CD4-positive, alpha-beta T cell treated with Interleukin-1 beta for 1 hour (primary cell): ENCODE data around the gene RIPK3.

ENCODE experiments used
- DNase-seq, 2 donors: peaks; one replicate each; pipeline ENCODE4 v3.0.0-alpha.2; 2020 to 2022

Gene RIPK3

DNA sequence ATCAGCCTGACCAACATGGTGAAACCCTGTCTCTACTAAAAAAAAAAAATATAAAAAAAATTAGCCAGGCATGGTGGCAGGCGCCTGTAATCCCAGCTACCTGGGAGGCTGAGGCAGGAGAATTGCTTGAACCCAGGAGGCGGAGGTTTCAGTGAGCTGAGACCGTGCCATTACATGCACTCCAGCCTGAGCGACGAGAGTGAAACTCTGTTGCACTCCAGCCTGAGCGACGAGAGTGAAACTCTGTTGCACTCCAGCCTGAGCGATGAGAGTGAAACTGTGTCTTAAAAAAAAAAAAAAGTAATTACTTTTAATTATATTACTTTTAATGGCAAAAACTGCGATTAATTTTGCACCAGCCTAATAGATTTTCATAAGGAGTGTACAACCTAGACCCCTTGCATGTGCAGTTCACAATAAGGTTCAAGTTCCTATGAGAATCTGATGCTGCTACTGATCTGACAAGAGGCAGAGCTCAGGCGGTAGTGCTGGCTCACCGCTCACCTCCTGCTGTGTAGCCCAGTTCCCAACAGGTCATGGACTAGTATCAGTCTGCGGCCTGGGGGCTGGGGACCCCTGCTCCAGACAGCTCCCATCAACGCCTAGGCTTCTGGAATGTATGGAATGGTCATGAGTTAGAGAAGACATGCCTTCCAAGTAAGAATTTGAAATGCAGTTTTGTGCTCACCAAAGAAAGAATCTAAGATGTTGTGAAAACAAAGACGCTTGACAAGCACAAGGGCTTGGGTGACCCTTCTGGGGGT, 18.4 kb downstream of the RIPK3 start:
- no peak for DNase-seq

DNA sequence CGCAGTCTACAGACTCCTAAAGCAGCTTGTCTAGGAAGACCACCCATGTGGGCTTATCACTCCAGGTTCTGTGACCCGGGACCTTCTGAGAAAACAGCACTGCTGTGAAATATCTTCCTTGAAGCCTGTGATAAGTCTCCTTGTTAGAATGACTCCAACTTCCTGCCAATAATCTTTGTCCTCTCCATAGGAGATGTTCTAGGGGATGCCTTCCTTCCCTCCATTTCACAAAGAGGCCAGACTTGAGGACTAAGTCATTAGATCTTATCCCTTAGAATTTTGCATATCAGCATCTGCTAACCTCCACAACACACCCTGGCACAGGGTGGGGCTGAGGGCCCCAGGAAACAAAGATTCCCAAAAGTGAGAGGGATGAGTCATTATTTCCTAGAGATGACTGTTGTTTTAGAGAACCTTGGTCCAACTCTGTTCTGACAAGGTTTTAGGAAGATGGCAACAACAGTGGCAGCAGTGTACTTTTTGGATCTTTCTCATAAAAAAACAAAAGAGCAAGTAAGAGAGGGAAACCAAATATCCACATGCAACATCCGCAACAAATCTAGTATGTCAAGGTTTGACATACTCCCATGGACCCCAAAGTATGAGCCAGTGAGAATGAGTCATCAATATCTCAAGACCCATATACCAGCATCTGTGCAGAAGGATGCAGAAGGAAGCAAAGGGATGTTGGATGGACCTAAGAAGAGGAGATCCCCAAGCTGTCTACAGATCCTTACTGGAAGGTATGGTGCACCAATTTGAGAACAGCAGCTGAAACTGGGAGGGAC, 22.5 kb downstream of the RIPK3 start:
- no peak for DNase-seq

DNA sequence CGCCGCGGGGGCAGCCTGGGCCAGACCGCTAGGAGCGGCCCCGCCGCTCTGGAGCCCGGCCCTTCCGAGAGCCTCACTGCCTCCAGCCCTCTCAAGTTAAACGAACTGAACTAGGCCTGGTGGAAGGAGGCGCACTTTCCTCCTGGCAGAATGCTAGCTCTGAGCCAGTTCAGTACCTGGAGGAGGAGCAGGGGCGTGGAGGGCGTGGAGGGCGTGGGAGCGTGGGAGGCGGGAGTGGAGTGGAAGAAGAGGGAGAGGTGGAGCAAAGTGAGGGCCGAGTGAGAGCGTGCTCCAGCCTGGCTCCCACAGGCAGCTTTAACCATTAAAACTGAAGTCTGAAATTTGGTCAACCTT, 23.2 kb downstream of the RIPK3 start:
- DNase-seq, result no peak

DNA sequence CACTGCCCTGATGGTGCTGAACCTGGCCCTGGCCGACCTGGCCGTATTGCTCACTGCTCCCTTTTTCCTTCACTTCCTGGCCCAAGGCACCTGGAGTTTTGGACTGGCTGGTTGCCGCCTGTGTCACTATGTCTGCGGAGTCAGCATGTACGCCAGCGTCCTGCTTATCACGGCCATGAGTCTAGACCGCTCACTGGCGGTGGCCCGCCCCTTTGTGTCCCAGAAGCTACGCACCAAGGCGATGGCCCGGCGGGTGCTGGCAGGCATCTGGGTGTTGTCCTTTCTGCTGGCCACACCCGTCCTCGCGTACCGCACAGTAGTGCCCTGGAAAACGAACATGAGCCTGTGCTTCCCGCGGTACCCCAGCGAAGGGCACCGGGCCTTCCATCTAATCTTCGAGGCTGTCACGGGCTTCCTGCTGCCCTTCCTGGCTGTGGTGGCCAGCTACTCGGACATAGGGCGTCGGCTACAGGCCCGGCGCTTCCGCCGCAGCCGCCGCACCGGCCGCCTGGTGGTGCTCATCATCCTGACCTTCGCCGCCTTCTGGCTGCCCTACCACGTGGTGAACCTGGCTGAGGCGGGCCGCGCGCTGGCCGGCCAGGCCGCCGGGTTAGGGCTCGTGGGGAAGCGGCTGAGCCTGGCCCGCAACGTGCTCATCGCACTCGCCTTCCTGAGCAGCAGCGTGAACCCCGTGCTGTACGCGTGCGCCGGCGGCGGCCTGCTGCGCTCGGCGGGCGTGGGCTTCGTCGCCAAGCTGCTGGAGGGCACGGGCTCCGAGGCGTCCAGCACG, 23.8 kb downstream of the RIPK3 start:
- DNase-seq, result no peak

DNA sequence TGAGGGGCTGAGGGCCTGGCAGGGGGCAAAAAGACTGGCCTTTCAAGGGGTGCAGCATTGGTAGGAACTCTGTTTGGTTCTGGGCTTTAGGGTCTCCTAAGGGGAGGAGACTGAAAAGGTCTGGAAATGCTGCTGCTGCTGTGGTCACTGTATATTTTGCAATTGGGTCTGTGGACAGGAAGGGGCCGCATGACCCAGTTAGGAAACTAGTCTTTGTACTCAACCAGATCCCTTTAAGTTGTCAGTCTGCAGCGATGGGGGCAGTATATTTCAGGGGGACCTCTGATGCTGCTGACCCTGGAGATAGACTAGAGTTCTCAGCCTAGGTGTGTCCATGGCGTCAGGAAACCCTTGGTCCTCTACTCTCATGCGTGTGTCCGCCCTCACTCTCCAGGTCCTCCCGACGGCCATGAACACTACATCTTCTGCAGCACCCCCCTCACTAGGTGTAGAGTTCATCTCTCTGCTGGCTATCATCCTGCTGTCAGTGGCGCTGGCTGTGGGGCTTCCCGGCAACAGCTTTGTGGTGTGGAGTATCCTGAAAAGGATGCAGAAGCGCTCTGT, 24.5 kb downstream of the RIPK3 start:
- DNase-seq, result no peak

DNA sequence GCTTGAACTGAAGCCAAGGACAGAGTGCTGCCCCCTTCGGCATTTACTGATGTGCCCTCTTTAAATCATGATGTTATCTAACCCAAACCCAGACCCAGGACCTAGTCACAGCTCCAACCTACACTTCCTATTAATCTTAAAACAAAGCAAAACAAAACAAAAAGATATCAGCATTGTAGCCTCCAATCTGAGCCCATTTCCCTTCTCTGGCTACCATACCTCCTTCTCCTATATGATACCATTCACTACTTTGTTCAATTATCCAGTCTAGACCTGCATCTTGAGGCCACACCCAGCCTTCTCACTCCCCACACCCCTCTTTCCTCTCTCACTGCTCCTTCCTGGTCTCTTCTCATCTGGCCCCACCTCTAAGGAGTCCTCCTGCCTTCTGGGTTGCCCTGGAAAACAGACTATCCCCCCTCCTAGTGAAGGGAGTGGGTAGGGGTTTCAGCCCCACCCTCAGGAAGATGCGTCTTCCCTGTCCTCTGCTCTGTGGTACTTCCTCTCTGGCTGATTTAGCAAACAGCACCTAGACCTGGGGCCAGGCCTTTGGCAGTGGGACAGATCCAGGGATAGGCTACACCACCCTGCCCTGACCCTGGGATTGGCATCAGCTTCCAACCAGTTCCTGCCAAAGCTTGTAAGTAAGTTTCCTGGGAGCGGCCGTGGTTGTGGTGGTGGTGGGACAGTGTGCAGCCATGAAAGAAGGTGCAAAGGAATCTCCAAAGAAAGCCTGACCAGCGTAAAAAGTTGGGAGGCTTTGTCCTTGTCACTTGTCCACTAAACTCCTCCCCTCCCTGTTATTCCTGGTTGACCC, 25.2 kb downstream of the RIPK3 start:
- no peak for DNase-seq

DNA sequence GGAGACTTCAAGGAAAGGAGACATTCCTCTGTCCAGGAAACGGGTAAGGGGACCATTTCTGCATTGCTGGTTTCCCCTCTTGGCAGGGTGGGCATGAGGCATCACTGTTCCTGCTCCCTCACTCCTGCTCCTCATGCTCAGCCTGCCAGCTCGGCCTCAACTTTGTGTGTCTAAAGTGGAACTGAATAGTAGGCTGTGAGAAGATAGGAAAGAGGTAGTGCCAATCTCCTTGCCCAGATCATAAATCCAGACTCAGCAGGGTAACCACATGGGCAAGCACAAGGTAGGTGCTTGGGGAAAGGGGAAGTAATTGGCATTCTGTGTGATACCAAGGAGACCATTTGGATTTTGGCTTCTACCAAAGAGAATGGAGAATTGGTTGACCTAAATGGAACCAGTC, 25.9 kb downstream of the RIPK3 start:
- DNase-seq, result no peak

DNA sequence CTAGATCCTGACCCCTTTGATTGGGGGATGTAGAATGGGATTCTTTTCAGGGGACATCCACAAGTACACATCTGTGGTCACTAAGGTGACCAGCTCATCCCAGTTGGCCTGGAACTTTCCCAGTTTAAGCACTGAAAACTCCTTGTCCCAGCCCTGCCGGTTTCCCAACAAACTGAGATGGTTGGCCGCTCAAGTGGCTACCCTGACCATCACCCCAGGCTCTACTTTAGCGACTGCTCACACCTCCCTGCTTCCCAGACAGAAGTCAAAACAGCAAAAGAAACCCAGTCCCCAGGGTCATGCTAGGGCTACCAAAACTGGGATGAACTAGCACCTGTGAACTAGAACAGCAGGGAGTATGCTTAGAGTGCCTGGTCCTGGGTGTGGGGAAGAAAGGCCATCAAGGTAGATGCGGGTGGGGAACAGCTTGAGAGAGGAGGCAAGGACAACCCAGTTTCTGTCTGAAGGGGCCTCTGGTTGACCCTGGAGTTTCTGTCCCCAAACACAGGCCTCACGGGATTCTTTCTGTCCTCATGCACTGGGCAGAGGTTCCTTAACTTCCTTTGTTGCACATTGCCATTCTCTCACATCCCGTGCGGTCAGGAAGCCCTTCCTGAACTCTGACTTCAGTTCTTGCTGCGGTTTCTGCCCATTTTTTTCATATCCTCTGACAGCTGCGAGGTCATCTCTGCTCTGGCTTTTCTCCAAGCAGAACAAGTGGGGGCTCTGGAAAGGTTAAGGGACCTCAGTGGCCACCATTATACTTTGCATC, 26.9 kb downstream of the RIPK3 start:
- DNase-seq, result peak; percentile 52 to 54

DNA sequence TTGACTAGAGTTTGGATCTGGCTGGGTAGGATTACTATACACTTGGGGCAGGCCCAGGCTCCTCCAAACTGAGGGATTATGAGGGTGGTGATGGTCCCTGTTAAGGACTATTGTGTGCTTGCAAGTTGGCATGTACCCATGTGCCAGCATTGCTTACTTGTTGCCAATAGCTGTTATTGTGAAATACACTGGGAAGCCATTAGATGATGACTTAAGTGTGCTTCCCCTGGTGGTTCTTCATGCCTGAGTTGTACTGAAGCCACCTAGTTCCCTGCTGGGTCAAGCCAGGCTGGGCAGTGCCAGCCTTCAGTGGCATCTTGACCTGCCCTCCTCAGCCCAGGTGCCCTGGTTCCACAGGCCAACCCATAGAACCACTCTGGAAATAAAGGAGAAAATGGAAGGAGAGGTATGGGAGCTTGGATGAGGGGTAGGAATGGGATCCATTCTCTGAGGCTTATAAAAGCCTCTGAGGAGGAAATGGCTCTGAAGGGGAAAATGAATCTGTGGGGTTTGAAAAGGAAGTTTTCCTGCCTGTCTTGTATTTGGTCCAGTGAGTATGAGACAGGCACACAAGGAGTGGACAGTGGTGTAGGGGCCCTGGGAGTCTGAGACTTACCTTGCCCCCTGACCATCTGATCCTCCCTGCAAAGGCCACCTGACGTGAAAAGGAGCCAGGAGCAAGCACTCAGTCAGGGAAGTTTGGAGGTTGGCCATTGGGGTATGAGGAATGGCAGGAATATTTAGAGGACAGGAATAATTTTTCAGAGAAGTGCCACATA, 27.8 kb downstream of the RIPK3 start:
- peak in 1 of 2 donors; percentile 24 for DNase-seq

DNA sequence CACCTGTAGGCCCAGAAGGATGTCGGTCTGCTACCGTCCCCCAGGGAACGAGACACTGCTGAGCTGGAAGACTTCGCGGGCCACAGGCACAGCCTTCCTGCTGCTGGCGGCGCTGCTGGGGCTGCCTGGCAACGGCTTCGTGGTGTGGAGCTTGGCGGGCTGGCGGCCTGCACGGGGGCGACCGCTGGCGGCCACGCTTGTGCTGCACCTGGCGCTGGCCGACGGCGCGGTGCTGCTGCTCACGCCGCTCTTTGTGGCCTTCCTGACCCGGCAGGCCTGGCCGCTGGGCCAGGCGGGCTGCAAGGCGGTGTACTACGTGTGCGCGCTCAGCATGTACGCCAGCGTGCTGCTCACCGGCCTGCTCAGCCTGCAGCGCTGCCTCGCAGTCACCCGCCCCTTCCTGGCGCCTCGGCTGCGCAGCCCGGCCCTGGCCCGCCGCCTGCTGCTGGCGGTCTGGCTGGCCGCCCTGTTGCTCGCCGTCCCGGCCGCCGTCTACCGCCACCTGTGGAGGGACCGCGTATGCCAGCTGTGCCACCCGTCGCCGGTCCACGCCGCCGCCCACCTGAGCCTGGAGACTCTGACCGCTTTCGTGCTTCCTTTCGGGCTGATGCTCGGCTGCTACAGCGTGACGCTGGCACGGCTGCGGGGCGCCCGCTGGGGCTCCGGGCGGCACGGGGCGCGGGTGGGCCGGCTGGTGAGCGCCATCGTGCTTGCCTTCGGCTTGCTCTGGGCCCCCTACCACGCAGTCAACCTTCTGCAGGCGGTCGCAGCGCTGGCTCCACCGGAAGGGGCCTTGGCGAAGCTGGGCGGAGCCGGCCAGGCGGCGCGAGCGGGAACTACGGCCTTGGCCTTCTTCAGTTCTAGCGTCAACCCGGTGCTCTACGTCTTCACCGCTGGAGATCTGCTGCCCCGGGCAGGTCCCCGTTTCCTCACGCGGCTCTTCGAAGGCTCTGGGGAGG, 28.9 kb downstream of the RIPK3 start, which contains the start of gene LTB4R:
Gene LTB4R, plus strand, starts transcription at position 857 of the 959 bp plus-strand sequence. CDS start 4,150 bp downstream, outside the sequence.
- peak; percentile 77 to 78 for DNase-seq

DNA sequence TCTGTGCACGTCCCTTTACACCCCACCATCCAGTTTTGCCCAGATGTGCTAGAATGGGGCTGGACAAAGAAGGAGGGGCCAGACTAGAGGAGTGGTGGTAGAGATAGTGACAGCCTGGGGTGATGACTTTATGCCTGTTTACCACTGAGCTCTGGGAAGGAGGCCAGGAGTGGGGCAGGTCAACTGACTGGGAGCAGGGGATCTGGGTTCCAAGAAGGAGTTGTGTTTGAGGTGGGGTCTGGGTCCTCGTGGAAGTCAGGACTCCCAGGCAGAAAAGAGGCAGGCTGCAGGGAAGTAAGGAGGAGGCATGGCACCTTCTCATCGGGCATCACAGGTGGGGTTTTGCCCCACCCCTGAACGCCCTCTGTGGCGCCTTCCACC, 29.5 kb downstream of the RIPK3 start:
- no peak for DNase-seq

DNA sequence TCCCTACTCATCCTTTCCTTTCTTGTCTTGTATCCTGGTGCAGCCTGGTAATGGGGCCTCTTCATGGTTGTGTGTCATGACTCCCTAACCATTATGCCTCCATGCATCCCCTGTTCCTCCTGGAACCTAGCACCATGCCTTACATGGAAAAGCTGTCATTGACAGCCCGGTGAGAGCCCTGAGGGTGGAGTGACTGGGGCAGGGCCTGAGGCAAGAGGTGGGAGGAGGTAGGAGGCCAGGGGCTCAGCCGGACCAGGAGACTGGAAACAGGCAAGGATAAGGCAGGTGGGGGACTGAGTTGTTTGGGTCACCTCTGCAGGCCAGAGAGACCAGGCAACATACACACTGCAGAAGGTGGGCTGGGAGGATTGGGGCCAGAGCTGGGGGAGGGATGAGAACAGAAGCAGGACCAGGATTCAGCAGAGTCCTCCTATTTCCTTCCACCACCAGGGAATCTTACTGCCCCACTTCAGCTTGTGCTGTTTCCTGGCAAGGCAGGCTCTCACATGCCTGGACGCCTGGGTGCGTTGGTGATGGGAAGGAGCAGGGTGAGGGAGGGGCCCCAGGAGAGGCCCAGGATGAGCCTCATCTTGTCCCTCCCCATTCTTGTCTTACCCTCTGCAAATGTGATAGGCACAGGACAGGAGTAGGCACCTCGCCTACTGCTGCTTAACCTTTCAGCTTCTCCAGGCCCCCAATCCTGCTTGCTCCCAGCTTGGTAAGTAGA, 30.1 kb downstream of the RIPK3 start, which contains the start of gene LTB4R2:
Gene LTB4R2, plus strand, starts transcription at position 603 of the 727 bp plus-strand sequence. CDS start 525 bp downstream, outside the sequence.
- no peak for DNase-seq

DNA sequence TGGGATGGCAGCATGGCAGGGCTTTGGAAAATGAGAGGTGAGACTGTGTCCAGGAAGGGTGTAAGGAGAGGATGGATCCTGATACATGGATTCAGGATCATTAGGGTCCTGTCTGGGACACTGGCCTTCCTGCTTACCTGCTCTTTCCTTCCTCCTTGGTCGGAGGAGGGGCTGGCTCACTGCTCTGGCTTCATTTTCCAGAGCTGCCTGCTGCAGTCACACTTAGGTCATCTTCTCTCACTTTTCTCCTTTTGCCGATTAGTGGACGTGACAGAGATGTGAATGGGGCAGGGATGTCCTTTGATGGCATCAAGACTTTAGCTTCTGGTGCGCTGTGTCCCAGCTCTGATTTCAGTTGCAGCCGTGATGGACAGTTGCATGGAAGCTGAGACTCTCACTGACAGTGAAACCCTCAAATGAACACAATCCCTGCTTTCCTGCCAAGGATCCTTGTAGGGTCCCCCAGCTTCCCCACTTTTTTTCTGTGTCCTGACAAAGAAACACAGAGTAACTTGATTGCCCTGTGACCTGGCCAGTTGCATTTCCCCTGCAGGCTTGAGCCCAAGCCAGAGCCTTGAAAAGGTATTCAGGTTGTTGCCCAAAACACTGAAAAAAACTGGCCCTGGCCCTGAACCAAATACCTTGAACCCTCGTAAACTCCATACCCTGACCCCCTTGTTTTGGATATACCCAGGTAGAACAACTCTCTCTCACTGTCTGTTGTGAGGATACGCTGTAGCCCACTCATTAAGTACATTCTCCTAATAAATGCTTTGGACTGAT, 31.3 kb downstream of the RIPK3 start:
- no peak for DNase-seq

DNA sequence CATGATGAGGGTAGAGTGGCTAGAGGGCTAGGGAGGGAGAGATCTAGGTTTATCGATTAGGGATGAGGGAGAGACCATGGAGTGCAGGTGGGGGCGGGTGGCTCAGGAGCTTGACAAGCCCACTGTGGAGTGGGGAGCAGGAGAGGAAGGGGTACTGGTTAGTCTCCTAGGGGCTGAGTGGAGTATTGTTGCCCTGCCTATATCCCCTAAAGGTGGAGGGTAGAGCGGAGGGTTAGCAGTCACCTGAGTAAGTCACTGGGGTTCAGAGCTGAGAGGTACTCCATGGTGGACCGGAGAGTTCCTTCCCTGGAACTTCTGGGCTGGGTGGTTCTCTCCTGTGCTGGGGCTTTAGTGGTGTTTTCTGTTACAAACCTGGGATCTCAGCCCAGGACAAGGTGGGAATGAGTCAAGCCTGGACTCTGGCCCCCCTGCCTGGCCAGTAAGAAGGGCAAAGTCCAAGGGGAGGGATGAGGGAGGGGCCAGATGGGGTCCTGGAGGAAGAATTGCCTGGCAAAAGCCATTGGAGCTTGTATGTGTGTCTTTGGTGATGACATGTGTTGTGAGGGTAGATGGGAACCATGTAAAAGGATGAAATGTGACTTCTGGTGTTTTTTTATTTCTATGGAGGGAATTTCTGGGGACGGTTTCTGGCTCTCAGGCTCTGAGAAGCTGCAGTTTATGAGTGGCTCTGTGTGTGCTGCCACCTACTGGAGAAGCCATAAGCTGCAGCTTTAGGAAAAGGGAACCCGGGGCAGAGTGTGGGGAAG, 32.0 kb downstream of the RIPK3 start, which contains the start of gene CIDEB:
Gene CIDEB, minus strand, starts transcription at position 403 of the 767 bp plus-strand sequence. Its CDS starts 119 bp downstream, at position 284.
- DNase-seq, result peak; percentile 66 to 72

DNA sequence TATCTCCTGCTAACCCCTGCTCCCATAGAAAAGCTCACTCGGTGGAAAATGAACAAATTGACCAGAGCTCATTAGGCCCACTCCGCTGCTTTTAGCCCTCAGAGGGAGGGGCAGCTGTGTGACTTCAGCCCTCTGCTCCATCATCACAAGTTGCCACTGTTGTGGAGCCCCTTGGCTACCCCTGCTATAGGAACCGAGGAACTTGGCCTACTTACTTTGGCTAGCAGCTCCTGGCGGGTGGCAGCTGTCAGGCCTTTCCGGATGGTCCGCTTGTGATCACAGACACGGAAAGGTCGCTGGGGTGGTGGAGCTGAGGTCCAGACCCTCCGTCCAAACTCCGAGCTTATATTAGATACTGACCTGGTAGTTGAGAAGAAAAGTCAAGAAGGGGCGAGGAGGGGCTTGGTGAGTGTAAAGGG, 32.6 kb downstream of the RIPK3 start:
- DNase-seq, result no peak

DNA sequence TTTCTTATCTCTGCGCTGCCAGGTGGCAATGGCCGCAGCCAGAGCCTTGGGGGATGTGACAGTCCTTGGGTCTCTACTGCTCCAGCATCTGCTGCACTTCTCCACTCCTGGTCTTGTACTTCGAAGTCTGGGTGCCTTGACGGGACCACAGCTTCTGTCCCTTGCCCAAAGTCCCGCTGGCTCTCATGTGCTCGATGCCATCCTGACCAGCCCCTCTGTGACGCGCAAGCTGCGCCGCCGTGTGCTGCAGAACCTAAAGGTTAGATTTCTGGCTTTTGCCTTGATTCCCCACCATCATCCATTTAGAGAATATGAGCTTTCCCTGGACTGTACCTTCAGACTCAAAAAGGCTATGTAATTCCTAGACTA, 35.8 kb downstream of the RIPK3 start:
- DNase-seq, result no peak
